H9 (cell line): Measurements from ENCODE around the gene CDK5R1. TPM values are rescaled to one million over a fixed set of nuclear protein-coding genes. Genes with fewer than 3 reads are reported as not detected.

Source experiments
- DNase-seq: peaks from one replicate; pipeline ENCODE4 v3.0.0-alpha.2; 2017
- H2AFZ ChIP-seq: one replicate; pipeline ENCODE4 v1.6.1; 2013; ENCODE audit warnings: mild to moderate bottlenecking, low read length, control low read depth, moderate library complexity
- H2AK5ac ChIP-seq: 2 replicates; pipeline ENCODE4 v1.6.1; 2013; ENCODE audit warnings: low read length, control low read depth, mixed read lengths; ENCODE audit not compliant: insufficient read length
- H2BK120ac ChIP-seq: one replicate; pipeline ENCODE4 v1.6.1; 2013; ENCODE audit warnings: low read depth, mild to moderate bottlenecking, low read length, control low read depth, inconsistent platforms; ENCODE audit not compliant: poor library complexity, severe bottlenecking
- H2BK12ac ChIP-seq: 2 replicates; pipeline ENCODE4 v1.6.1; 2013; ENCODE audit warnings: low read length, control low read depth, mixed read lengths, low read depth; ENCODE audit not compliant: insufficient read length
- H2BK15ac ChIP-seq: 2 replicates; pipeline ENCODE4 v1.6.1; 2013; ENCODE audit warnings: low read depth, low read length, control low read depth
- H2BK20ac ChIP-seq: one replicate; pipeline ENCODE4 v1.6.1; 2013; ENCODE audit warnings: low read depth, mild to moderate bottlenecking, low read length, control low read depth, inconsistent platforms; ENCODE audit not compliant: poor library complexity, severe bottlenecking
- H2BK5ac ChIP-seq: 2 replicates; pipeline ENCODE4 v1.6.1; 2013; ENCODE audit warnings: low read length, control low read depth, mixed read lengths; ENCODE audit not compliant: insufficient read length
- H3K14ac ChIP-seq: 2 replicates; pipeline ENCODE4 v1.6.1; 2013; ENCODE audit warnings: low read length, control low read depth; ENCODE audit not compliant: insufficient read depth
- H3K18ac ChIP-seq: 2 replicates; pipeline ENCODE4 v1.6.1; 2013; ENCODE audit warnings: low read depth, mild to moderate bottlenecking, mixed read lengths, low read length, control low read depth; ENCODE audit not compliant: insufficient read length
- H3K23ac ChIP-seq: 2 replicates; pipeline ENCODE4 v1.6.1; 2013; ENCODE audit warnings: low read length, control low read depth, mixed read lengths, low read depth; ENCODE audit not compliant: insufficient read length
- H3K23me2 ChIP-seq: 2 replicates; pipeline ENCODE4 v1.6.1; 2013; ENCODE audit warnings: low read depth, mild to moderate bottlenecking, mixed read lengths, low read length, control low read depth; ENCODE audit not compliant: insufficient read length, poor library complexity, severe bottlenecking
- H3K27ac ChIP-seq: 2 replicates; pipeline ENCODE4 v1.5.1; 2013; ENCODE audit warnings: low read length, control low read depth, mixed read lengths, low read depth; ENCODE audit not compliant: insufficient read length
- H3K27me3 ChIP-seq: 2 replicates; pipeline ENCODE4 v1.6.1; 2013; ENCODE audit warnings: low read length, control low read depth, inconsistent platforms; ENCODE audit not compliant: insufficient read depth
- H3K4ac ChIP-seq: 2 replicates; pipeline ENCODE4 v1.6.1; 2013; ENCODE audit warnings: low read depth, mild to moderate bottlenecking, control low read depth, inconsistent platforms, low read length, moderate library complexity
- H3K4me1 ChIP-seq: 2 replicates; pipeline ENCODE4 v1.6.1; 2013; ENCODE audit warnings: low read length, control low read depth, inconsistent platforms; ENCODE audit not compliant: insufficient read depth
- H3K4me2 ChIP-seq: 2 replicates; pipeline ENCODE4 v1.6.1; 2013; ENCODE audit warnings: low read length, control low read depth, mixed read lengths; ENCODE audit not compliant: insufficient read length, insufficient read depth
- H3K56ac ChIP-seq: 2 replicates; pipeline ENCODE4 v1.6.1; 2013; ENCODE audit warnings: low read depth, mild to moderate bottlenecking, mixed read lengths, low read length, control low read depth; ENCODE audit not compliant: insufficient read length
- H3K79me1 ChIP-seq: 2 replicates; pipeline ENCODE4 v1.6.1; 2013; ENCODE audit warnings: low read depth, mild to moderate bottlenecking, moderate library complexity, low read length, control low read depth, inconsistent platforms; ENCODE audit not compliant: insufficient read depth, poor library complexity, severe bottlenecking
- H3K79me2 ChIP-seq: 2 replicates; pipeline ENCODE4 v1.6.1; 2013; ENCODE audit warnings: low read length, control low read depth, inconsistent platforms; ENCODE audit not compliant: insufficient read depth
- H3K9ac ChIP-seq: 2 replicates; pipeline ENCODE4 v1.6.1; 2013; ENCODE audit warnings: low read length, control low read depth, mixed read lengths; ENCODE audit not compliant: insufficient read length; ENCODE audit errors: extremely low read depth
- H3K9me3 ChIP-seq: one replicate; pipeline ENCODE4 v1.6.1; 2013; ENCODE audit warnings: low read depth, low read length, inconsistent platforms; ENCODE audit not compliant: control insufficient read depth
- H3T11ph ChIP-seq: one replicate; pipeline ENCODE4 v1.6.1; 2013; ENCODE audit warnings: mild to moderate bottlenecking, low read length, control low read depth, inconsistent platforms
- H4K20me1 ChIP-seq: one replicate; pipeline ENCODE4 v1.6.1; 2013; ENCODE audit not compliant: control insufficient read depth, insufficient read length, insufficient read depth
- H4K5ac ChIP-seq: 2 replicates; pipeline ENCODE4 v1.6.1; 2013; ENCODE audit warnings: low read depth, mild to moderate bottlenecking, mixed read lengths, low read length, control low read depth; ENCODE audit not compliant: insufficient read length
- H4K8ac ChIP-seq: replicated peaks from 2 replicates; pipeline ENCODE4 v1.6.1; 2013; ENCODE audit warnings: low read length, control low read depth, mixed read lengths, low read depth; ENCODE audit not compliant: insufficient read length
- H4K91ac ChIP-seq: 2 replicates; pipeline ENCODE4 v1.6.1; 2013; ENCODE audit warnings: low read depth, mild to moderate bottlenecking, moderate library complexity, mixed read lengths, low read length, control low read depth; ENCODE audit not compliant: insufficient read length
- H3K27ac Mint-ChIP-seq, 3 experiments: 2 replicates in 2 of 3; 3 replicates in 1 of 3; pipeline ENCODE4 v1.8.0; 2020 to 2021; ENCODE audit warnings: mixed read lengths in 3 of 3, mild to moderate bottlenecking in 1 of 3, moderate library complexity in 1 of 3
- H3K27me3 Mint-ChIP-seq: 2 replicates; pipeline ENCODE4 v1.8.0; 2021; ENCODE audit warnings: low read depth, mild to moderate bottlenecking, moderate library complexity, mixed read lengths
- H3K36me3 Mint-ChIP-seq, 3 experiments: 2 replicates in 2 of 3; 3 replicates in 1 of 3; pipeline ENCODE4 v1.8.0; 2020 to 2021; ENCODE audit warnings: low read depth in 3 of 3, mixed read lengths in 3 of 3; ENCODE audit not compliant: insufficient read depth in 1 of 3
- H3K4me1 Mint-ChIP-seq, 2 experiments: 2 replicates each; pipeline ENCODE4 v1.8.0; 2020; ENCODE audit warnings: mixed read lengths in 2 of 2
- H3K4me3 Mint-ChIP-seq, 2 experiments: 2 replicates in 1 of 2; 3 replicates in 1 of 2; pipeline ENCODE4 v1.8.0; 2020 to 2021; ENCODE audit warnings: mild to moderate bottlenecking in 2 of 2, mixed read lengths in 2 of 2, moderate library complexity in 1 of 2
- H3K9me3 Mint-ChIP-seq, 2 experiments: 2 replicates in 1 of 2; 3 replicates in 1 of 2; pipeline ENCODE4 v1.8.0; 2020; ENCODE audit warnings: mild to moderate bottlenecking in 2 of 2, mixed read lengths in 2 of 2, moderate library complexity in 1 of 2
- WGBS: extraction: QIAGEN DNeasy Blood & Tissue Kit; methylation state at CpG from one replicate; pipeline ENCODE4 v1.1.7; 2013; ENCODE audit warnings: missing lambda C conversion rate, low lambda C conversion rate, mixed read lengths; ENCODE audit not compliant: insufficient read length; ENCODE audit errors: extremely low coverage; 5-methylcytosine and 5-hydroxymethylcytosine counted together
- total RNA-seq: library from RNA; stranded (reverse); gene quantifications from 2 replicates; pipeline ENCODE4 v1.2.1, GENCODE V29; 2021
- TF ChIP-seq, protein P1 (sequence below): fragments of 200-600 bp; sonication (generic); conservative IDR thresholded peaks from 3 replicates; pipeline ENCODE4 v1.8.0; 2021; ENCODE audit warnings: antibody characterized with exemption, mild to moderate bottlenecking

Gene CDK5R1
- total RNA-seq, 1 experiment from 2014 or later, result 11.4 TPM

DNA sequence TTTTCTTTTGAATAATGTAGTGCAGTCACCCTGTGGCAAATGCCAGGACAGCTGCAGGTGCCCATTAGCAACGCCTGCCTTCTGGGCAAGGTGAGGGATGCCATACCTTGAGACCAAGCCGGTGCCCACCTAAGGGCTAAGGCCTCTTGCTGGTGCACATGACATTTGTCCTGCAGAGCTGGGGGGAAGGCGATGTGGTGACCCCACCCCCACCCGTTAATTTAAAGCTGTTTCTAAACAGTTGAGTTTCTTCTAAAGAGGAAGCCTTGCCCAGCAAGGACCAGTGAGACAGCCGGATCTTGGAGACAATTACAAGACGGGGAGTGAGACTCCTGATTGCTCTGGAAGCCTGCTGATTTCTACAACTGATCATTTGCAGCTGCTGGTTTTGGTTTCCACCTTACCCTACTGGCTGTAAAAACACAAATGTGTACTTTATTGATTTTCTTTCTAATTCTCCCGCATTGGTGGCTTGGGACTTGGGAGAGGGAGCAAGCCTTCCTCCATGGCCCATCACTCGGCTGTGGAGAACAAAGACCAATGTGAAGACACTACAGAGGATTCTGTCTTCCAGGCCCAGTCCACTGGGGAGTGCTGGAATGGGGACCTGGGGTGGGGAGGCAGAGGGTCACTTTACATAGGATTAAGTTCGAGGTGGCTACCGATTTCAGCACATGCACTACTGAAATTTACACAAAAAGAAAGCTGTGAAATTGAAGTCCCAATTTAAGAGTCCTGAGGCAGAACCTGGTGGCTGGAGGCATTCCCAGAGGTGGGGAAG is 2.7 kb downstream of the CDK5R1 start:
- Histone ChIP-seq H3K9me3 (no peaks in the 10 kb centered on the region), H2BK15ac (no peak overlapping the region), H4K20me1 (no peaks in the 10 kb centered on the region), H2AFZ (no peak overlapping the region), H3K4me1 (peaks cover 5% of the 10 kb centered on the region; the same call in 1 of the 2 replicates), H2BK5ac (no peak overlapping the region), H3K79me1 (peaks cover 3% of the 10 kb centered on the region), H3K56ac (no peak overlapping the region), H3K4me2 (no peak overlapping the region), H3T11ph (no peak overlapping the region), H3K14ac (no peak overlapping the region), H3K27ac (no peak overlapping the region), H3K23ac (no peak overlapping the region), H2BK12ac (no peak overlapping the region), H2BK120ac (no peak overlapping the region), H2BK20ac (no peak overlapping the region), H3K18ac (no peak overlapping the region), H3K79me2 (no peaks in the 10 kb centered on the region), H3K4ac (no peak overlapping the region), H3K9ac (no peak overlapping the region), H4K91ac (no peak overlapping the region), H2AK5ac (no peak overlapping the region), H4K5ac (no peak overlapping the region), H3K23me2 (peaks cover 12% of the 10 kb centered on the region), H4K8ac (no peak overlapping the region), H3K27me3 (no peaks in the 10 kb centered on the region)
- H3K27ac Mint-ChIP-seq, result peak overlapping the region in 1 of 3 experiments; percentile 44; a peak in 1 of 7 replicates
- peak overlapping the region; percentile 30 to 71 for H3K4me3 Mint-ChIP-seq
- H3K36me3 Mint-ChIP-seq, result peaks cover 15 to 27% (median 23%) of the 10 kb centered on the region in 3 experiments
- no CpG with 5 or more reads among the region's 10 CpGs for WGBS
- no peaks in the 10 kb centered on the region; a peak in 1 of 5 replicates for H3K9me3 Mint-ChIP-seq
- TF ChIP-seq, protein P1, sequence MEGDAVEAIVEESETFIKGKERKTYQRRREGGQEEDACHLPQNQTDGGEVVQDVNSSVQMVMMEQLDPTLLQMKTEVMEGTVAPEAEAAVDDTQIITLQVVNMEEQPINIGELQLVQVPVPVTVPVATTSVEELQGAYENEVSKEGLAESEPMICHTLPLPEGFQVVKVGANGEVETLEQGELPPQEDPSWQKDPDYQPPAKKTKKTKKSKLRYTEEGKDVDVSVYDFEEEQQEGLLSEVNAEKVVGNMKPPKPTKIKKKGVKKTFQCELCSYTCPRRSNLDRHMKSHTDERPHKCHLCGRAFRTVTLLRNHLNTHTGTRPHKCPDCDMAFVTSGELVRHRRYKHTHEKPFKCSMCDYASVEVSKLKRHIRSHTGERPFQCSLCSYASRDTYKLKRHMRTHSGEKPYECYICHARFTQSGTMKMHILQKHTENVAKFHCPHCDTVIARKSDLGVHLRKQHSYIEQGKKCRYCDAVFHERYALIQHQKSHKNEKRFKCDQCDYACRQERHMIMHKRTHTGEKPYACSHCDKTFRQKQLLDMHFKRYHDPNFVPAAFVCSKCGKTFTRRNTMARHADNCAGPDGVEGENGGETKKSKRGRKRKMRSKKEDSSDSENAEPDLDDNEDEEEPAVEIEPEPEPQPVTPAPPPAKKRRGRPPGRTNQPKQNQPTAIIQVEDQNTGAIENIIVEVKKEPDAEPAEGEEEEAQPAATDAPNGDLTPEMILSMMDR, result no peak
- DNase-seq, result no peak
- H3K27me3 Mint-ChIP-seq, result no peaks in the 10 kb centered on the region; the same call in 1 of the 2 replicates
- H3K4me1 Mint-ChIP-seq, result peaks cover 47 to 63% of the 10 kb centered on the region in 2 experiments
